HL-60 (cell line): Measurements from ENCODE around the gene ZSWIM3.

ENCODE experiments used
- DNase-seq, 2 experiments: peaks; one replicate each; pipeline ENCODE4 v3.0.0-alpha.2; 2010 to 2020; ENCODE audit warnings: low read depth in 1 of 2, low spot score in 1 of 2
- H3K27ac ChIP-seq: fragments of 250-450 bp; sonication (Bioruptor Pico); replicated peaks from 2 replicates; pipeline ENCODE4 v1.5.1; 2020; ENCODE audit warnings: mild to moderate bottlenecking, moderate library complexity
- H3K27me3 ChIP-seq: fragments of 250-450 bp; sonication (Bioruptor Pico); 2 replicates; pipeline ENCODE4 v1.5.1; 2021; ENCODE audit warnings: mild to moderate bottlenecking, moderate library complexity; ENCODE audit not compliant: insufficient read depth, poor library complexity, severe bottlenecking
- H3K4me3 ChIP-seq: replicated peaks from 2 replicates; pipeline ENCODE4 v1.5.1; 2011; ENCODE audit warnings: mild to moderate bottlenecking, control low read depth, low read length; ENCODE audit not compliant: insufficient read depth
- GABPA ChIP-seq: IDR thresholded peaks from 2 replicates; pipeline ENCODE4 v1.6.1; 2012; ENCODE audit warnings: low read depth
- POLR2AphosphoS5 ChIP-seq: IDR thresholded peaks from 2 replicates; pipeline ENCODE4 v1.6.1; 2012; ENCODE audit warnings: low read depth
- SPI1 ChIP-seq: IDR thresholded peaks from 2 replicates; pipeline ENCODE4 v1.6.1; 2012; ENCODE audit warnings: low read depth, mild to moderate bottlenecking, borderline replicate concordance
- TF ChIP-seq, protein P1 (sequence below): IDR thresholded peaks from 2 replicates; pipeline ENCODE4 v1.6.1; 2012; ENCODE audit warnings: low read depth; ENCODE audit not compliant: insufficient replicate concordance
- TF ChIP-seq, protein P2 (sequence below): IDR thresholded peaks from one replicate; pipeline ENCODE4 v1.5.1; 2011; ENCODE audit warnings: low read length, control low read depth, inconsistent platforms; ENCODE audit not compliant: insufficient read depth

The ZSWIM3 gene

DNA sequence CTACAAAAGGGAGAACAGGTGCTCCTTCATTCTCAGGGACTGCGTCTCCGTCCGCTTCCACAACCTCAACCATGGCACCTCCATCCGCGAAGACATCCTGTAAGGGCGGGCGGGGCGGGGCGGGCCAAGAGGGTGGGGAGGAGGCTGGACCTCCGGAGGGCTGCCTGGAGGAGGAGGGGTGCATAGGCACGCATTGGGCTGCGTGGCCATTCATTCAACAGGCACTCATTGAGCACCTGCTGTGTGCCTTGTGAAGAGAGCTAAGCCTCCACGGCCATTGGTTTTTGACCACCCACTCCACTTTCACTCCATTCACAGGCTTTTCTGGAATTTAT is 435 bp downstream of the ZSWIM3 start:
- Histone ChIP-seq H3K27ac (peak overlapping the region; percentile 77), H3K4me3 (peak overlapping the region; percentile 94), H3K27me3 (no peaks in the 10 kb centered on the region)
- DNase-seq = no peak
- TF ChIP-seq GABPA = no peak
- TF ChIP-seq POLR2AphosphoS5 = no peak
- TF ChIP-seq, protein P1, sequence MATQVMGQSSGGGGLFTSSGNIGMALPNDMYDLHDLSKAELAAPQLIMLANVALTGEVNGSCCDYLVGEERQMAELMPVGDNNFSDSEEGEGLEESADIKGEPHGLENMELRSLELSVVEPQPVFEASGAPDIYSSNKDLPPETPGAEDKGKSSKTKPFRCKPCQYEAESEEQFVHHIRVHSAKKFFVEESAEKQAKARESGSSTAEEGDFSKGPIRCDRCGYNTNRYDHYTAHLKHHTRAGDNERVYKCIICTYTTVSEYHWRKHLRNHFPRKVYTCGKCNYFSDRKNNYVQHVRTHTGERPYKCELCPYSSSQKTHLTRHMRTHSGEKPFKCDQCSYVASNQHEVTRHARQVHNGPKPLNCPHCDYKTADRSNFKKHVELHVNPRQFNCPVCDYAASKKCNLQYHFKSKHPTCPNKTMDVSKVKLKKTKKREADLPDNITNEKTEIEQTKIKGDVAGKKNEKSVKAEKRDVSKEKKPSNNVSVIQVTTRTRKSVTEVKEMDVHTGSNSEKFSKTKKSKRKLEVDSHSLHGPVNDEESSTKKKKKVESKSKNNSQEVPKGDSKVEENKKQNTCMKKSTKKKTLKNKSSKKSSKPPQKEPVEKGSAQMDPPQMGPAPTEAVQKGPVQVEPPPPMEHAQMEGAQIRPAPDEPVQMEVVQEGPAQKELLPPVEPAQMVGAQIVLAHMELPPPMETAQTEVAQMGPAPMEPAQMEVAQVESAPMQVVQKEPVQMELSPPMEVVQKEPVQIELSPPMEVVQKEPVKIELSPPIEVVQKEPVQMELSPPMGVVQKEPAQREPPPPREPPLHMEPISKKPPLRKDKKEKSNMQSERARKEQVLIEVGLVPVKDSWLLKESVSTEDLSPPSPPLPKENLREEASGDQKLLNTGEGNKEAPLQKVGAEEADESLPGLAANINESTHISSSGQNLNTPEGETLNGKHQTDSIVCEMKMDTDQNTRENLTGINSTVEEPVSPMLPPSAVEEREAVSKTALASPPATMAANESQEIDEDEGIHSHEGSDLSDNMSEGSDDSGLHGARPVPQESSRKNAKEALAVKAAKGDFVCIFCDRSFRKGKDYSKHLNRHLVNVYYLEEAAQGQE = no peak
- TF ChIP-seq, protein P2, sequence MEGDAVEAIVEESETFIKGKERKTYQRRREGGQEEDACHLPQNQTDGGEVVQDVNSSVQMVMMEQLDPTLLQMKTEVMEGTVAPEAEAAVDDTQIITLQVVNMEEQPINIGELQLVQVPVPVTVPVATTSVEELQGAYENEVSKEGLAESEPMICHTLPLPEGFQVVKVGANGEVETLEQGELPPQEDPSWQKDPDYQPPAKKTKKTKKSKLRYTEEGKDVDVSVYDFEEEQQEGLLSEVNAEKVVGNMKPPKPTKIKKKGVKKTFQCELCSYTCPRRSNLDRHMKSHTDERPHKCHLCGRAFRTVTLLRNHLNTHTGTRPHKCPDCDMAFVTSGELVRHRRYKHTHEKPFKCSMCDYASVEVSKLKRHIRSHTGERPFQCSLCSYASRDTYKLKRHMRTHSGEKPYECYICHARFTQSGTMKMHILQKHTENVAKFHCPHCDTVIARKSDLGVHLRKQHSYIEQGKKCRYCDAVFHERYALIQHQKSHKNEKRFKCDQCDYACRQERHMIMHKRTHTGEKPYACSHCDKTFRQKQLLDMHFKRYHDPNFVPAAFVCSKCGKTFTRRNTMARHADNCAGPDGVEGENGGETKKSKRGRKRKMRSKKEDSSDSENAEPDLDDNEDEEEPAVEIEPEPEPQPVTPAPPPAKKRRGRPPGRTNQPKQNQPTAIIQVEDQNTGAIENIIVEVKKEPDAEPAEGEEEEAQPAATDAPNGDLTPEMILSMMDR = no peak

DNA sequence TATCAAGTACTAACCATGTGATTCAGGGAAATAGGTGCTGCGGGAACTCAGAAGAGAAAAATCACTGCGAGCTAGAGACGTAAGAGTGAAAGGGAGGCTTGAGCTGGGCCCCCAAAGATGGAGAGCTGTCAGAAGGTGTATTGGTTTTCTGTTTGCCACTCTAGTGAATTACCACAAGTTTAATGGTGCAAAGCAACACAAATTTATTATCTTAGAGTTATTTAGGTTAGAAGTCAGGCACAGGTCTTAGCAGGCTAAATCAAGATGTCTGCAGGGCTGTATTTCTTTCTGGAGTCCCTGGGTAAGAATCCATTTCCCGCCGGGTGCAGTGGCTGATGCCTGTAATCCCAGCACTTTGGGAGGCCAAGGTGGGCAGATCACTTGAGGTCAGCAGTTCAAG is 2.5 kb downstream of the ZSWIM3 start:
- no peak overlapping the region for H3K27ac ChIP-seq
- TF ChIP-seq, protein P1 = no peak
- TF ChIP-seq, protein P2 = no peak
- TF ChIP-seq POLR2AphosphoS5 = no peak
- TF ChIP-seq SPI1 = no peak
- no peak for TF ChIP-seq GABPA
- DNase-seq = no peak

DNA sequence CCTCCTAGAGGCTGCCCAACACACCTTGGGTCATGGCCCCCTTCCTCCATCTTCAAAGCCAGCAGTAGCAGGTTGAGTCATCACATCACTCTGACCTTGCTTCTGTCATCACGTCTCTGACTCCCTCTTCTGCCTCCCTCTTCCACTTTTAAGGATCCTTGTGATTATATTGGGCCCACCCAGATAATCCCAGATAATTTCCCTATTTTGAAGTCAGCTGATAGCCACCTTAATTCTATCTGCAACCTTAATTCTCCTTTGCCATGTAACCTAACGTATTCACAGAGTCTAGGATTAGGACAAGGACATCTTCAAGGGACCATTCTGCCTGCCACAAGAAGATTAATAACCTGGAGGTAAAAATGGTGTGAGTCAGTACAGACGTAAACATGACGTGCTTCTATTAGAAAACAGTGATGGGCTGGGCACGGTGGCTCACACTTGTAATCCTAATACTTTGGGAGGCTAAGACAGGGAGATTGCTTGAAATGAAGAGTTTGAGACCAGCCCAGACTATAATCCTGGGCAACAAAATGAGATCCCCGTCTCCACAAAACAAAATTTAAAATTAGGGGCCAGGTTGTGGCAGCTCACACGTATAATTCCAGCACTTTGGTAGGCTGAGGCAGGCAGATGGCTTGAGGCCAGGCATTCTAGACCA is 3.3 kb downstream of the ZSWIM3 start:
- H3K4me3 ChIP-seq = no peak overlapping the region
- no peak overlapping the region for H3K27ac ChIP-seq
- TF ChIP-seq, protein P2 = no peak
- TF ChIP-seq SPI1 (no peak), GABPA (no peak), POLR2AphosphoS5 (no peak)
- TF ChIP-seq, protein P1 = no peak
- no peak for DNase-seq
- H3K27me3 ChIP-seq = no peaks in the 10 kb centered on the region

More for the DNA sequence above, 2.5 kb downstream of the ZSWIM3 start:
- Histone ChIP-seq H3K27me3 (no peaks in the 10 kb centered on the region), H3K4me3 (no peak overlapping the region)
